IPS-11a (cell line): Measurements from ENCODE around the gene TRIL.
A peak's percentile ranks its signal among the peaks of the same experiment; 100 is the strongest.

Source experiments
- H3K4me3 ChIP-seq: one replicate; pipeline ENCODE4 v1.5.1; 2013; ENCODE audit warnings: low read depth, low read length, control low read depth

The TRIL gene

GRCh38 chr7:28941633-28942032 is 16.5 kb downstream of the TRIL start:
- H3K4me3 ChIP-seq = no peak overlapping the region

GRCh38 chr7:28940741-28941384 is 17.3 kb downstream of the TRIL start:
- H3K4me3 ChIP-seq = no peak overlapping the region

- H3K4me3 ChIP-seq = no peak overlapping the region
These were observed 18.1 kb downstream of the TRIL start for GRCh38 chr7:28939844-28940544.

GRCh38 chr7:28939367-28939766 is 18.8 kb downstream of the TRIL start:
- H3K4me3 ChIP-seq = no peak overlapping the region

- no peak overlapping the region for H3K4me3 ChIP-seq
These were observed 20.5 kb downstream of the TRIL start for GRCh38 chr7:28937619-28938018.

GRCh38 chr7:28937103-28937502 is 21.0 kb downstream of the TRIL start:
- no peak overlapping the region for H3K4me3 ChIP-seq

GRCh38 chr7:28933846-28934320 is 24.2 kb downstream of the TRIL start:
- no peak overlapping the region for H3K4me3 ChIP-seq

- H3K4me3 ChIP-seq = no peak overlapping the region
These were observed 26.6 kb downstream of the TRIL start for GRCh38 chr7:28931565-28931964.

- H3K4me3 ChIP-seq = peak overlapping the region; percentile 51
These were observed 31.1 kb downstream of the TRIL start for GRCh38 chr7:28926871-28927597.

GRCh38 chr7:28922624-28923331 is 35.4 kb downstream of the TRIL start:
- H3K4me3 ChIP-seq = no peak overlapping the region

- H3K4me3 ChIP-seq = no peak overlapping the region
These were observed 36.3 kb downstream of the TRIL start for GRCh38 chr7:28921822-28922221.

- no peak overlapping the region for H3K4me3 ChIP-seq
These were observed 37.7 kb downstream of the TRIL start for GRCh38 chr7:28920424-28920823.

GRCh38 chr7:28919510-28919909 is 38.6 kb downstream of the TRIL start:
- no peak overlapping the region for H3K4me3 ChIP-seq

- no peak overlapping the region for H3K4me3 ChIP-seq
These were observed 49.4 kb downstream of the TRIL start for GRCh38 chr7:28908775-28909174.

- no peak overlapping the region for H3K4me3 ChIP-seq
These were observed 52.7 kb downstream of the TRIL start for GRCh38 chr7:28905464-28905863.

GRCh38 chr7:28904578-28905048 is 53.5 kb downstream of the TRIL start:
- H3K4me3 ChIP-seq = no peak overlapping the region

- no peak overlapping the region for H3K4me3 ChIP-seq
These were observed 54.2 kb downstream of the TRIL start for GRCh38 chr7:28903730-28904577.
